Lung (tissue), 12 donors: ENCODE data around the gene ALG8. TPM values are rescaled to one million over a fixed set of nuclear protein-coding genes. Genes with fewer than 3 reads are reported as not detected.
A peak's percentile ranks its signal among the peaks of the same experiment; 100 is the strongest.

Experiments
- ATAC-seq: fragments of 200-7000 bp; cut with Tn5 transposase; one replicate; pipeline ENCODE4 v1.9.1; 2020; ENCODE audit warnings: moderate number of reproducible peaks; ENCODE audit not compliant: insufficient read depth, low FRiP score
- DNase-seq, 3 donors: peaks; one replicate each; pipeline ENCODE4 v3.0.0-alpha.2; 2013 to 2017
- H3K27ac ChIP-seq, 2 donors: one replicate each; pipeline ENCODE4 v1.5.1; 2013; ENCODE audit warnings: mild to moderate bottlenecking in 2 of 2, moderate library complexity in 2 of 2, control low read depth in 1 of 2, inconsistent platforms in 1 of 2, low read depth in 1 of 2, low read length in 1 of 2
- H3K27me3 ChIP-seq, 3 donors: one replicate each; pipeline ENCODE4 v1.5.1; 2013; ENCODE audit warnings: low read length in 2 of 3; ENCODE audit not compliant: control insufficient read depth in 3 of 3, insufficient read depth in 3 of 3
- H3K36me3 ChIP-seq, 4 donors: one replicate each; pipeline ENCODE4 v1.5.1; 2013; ENCODE audit warnings: low read length in 4 of 4, mild to moderate bottlenecking in 1 of 4, moderate library complexity in 1 of 4; ENCODE audit not compliant: control insufficient read depth in 4 of 4, insufficient read depth in 4 of 4
- H3K4me1 ChIP-seq, 5 donors: one replicate each; pipeline ENCODE4 v1.5.1; 2013; ENCODE audit warnings: low read length in 5 of 5, mild to moderate bottlenecking in 2 of 5, moderate library complexity in 1 of 5; ENCODE audit not compliant: control insufficient read depth in 5 of 5, insufficient read depth in 5 of 5
- H3K4me3 ChIP-seq: one replicate; pipeline ENCODE4 v1.5.1; 2013; ENCODE audit warnings: mild to moderate bottlenecking, control low read depth, moderate library complexity
- H3K9ac ChIP-seq, 2 donors: one replicate each; pipeline ENCODE4 v1.5.1; 2013; ENCODE audit warnings: low read length in 2 of 2, control low read depth in 1 of 2; ENCODE audit not compliant: insufficient read depth in 1 of 2
- H3K9me3 ChIP-seq, 4 donors: one replicate each; pipeline ENCODE4 v1.5.1; 2013; ENCODE audit warnings: low read length in 3 of 4, mild to moderate bottlenecking in 1 of 4, moderate library complexity in 1 of 4; ENCODE audit not compliant: control insufficient read depth in 4 of 4, insufficient read depth in 3 of 4
- WGBS, 2 donors: extraction: QIAGEN DNeasy Blood & Tissue Kit; methylation state at CpG; one replicate each; pipeline ENCODE4 v1.1.7; 2013; 5-methylcytosine and 5-hydroxymethylcytosine counted together
- polyA plus RNA-seq, 2 donors: library from polyadenylated mRNA; stranded (reverse); fragments of 200-250 nt; gene quantifications; one replicate each; pipeline ENCODE4 v1.2.1, GENCODE V29; 2013
- total RNA-seq, 2 donors: library from RNA; depleted of rRNA in 1 of 2; stranded (reverse); fragments of >200 nt in 1 of 2; gene quantifications; one replicate each; pipeline ENCODE4 v1.2.1, GENCODE V29; 2014 to 2021
- TF ChIP-seq, protein P1 (sequence below): IDR thresholded peaks from 2 replicates; pipeline ENCODE4 v1.5.1; 2012; ENCODE audit warnings: mild to moderate bottlenecking; ENCODE audit errors: control extremely low read depth, extremely low read depth
- donor health status: control.
- donor health status: control.
- donor health status: Bipolar disorder and iron deficiency.
- donor health status: healthy.
- donor health status: DM: yes; HTN: yes; CAD: no.

ALG8 gene
- total and polyA plus RNA-seq, 4 donors, result 25.1 to 62.8 (median 35.5) TPM

DNA sequence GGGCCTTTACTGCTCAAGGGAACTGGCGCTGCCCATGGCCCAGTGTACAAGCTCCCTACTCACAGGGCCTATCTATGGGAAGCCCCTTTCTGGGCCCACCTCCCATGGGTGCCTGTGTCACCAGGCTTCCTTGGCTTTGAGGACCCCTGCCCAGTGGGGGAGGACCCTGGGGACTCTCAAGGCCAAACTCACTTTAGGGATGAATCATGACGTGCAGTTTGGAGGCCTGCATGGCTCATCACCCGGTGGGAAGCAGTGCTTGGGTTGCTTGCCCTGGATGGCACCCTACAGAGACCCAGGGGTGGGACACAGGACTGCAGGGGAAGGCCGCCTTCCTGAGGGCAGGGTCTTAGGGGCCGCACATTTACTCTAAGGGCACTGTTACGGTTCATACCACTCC lies 32.5 kb upstream of the ALG8 start:
- ATAC-seq (no peak), DNase-seq (no peak)
- WGBS, 2 donors, result 96% methylated on average over 6 of the region's 6 CpGs
- H3K9ac ChIP-seq, result no peak overlapping the region
- no peak overlapping the region for H3K27ac ChIP-seq
- H3K9me3 ChIP-seq, result no peaks in the 10 kb centered on the region
- no peak overlapping the region for H3K4me3 ChIP-seq
- peaks cover 0 to 16% (median 7%) of the 10 kb centered on the region in 5 donors for H3K4me1 ChIP-seq
- TF ChIP-seq, protein P1, sequence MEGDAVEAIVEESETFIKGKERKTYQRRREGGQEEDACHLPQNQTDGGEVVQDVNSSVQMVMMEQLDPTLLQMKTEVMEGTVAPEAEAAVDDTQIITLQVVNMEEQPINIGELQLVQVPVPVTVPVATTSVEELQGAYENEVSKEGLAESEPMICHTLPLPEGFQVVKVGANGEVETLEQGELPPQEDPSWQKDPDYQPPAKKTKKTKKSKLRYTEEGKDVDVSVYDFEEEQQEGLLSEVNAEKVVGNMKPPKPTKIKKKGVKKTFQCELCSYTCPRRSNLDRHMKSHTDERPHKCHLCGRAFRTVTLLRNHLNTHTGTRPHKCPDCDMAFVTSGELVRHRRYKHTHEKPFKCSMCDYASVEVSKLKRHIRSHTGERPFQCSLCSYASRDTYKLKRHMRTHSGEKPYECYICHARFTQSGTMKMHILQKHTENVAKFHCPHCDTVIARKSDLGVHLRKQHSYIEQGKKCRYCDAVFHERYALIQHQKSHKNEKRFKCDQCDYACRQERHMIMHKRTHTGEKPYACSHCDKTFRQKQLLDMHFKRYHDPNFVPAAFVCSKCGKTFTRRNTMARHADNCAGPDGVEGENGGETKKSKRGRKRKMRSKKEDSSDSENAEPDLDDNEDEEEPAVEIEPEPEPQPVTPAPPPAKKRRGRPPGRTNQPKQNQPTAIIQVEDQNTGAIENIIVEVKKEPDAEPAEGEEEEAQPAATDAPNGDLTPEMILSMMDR, result no peak
- H3K36me3 ChIP-seq, result peaks cover 0 to 19% (median 3%) of the 10 kb centered on the region in 4 donors
- H3K27me3 ChIP-seq, result no peaks in the 10 kb centered on the region

DNA sequence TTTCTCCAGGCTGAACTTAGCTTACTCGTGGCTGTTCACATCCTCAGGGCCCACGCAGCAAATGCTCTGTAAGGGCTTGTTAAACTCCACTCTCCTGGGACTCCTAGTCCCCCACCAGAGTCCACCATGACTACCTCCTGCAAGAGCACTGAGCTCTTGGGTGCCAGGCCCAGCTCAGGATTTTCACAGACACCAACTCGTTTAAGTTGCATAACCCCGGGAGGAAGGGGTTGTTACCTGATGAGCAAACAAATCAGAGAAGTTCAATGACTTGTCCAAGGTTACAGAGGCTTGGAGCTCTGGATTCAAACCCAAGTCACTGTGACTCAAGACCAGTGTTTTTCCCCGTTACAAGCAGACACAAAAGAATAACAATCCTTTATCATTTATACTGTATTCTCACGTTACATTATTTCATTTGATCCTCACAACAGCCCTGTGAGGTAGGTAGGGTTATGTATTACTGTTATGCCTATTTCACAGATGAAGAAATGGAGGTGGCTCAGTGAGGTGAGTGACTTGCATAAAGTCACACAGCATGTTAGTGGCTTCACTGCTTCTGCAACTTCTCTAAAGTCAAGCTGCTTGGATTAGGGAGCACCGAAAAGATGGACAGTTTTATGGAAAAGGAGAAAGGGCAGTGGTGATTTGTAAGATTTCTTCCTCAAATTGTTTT lies 31.6 kb upstream of the ALG8 start:
- no peaks in the 10 kb centered on the region for H3K9me3 ChIP-seq
- DNase-seq (no peak), ATAC-seq (no peak)
- peaks cover 0 to 16% (median 7%) of the 10 kb centered on the region in 5 donors for H3K4me1 ChIP-seq
- TF ChIP-seq, protein P1, result no peak
- H3K36me3 ChIP-seq, result peaks cover 0 to 18% (median 3%) of the 10 kb centered on the region in 4 donors
- peak overlapping the region in 1 of 2 donors; percentile 0 for H3K27ac ChIP-seq
- H3K27me3 ChIP-seq, result no peaks in the 10 kb centered on the region
- no peak overlapping the region for H3K9ac ChIP-seq
- WGBS, 2 donors, result 78 to 81% methylated on average over 7 of the region's 7 CpGs
- no peak overlapping the region for H3K4me3 ChIP-seq

DNA sequence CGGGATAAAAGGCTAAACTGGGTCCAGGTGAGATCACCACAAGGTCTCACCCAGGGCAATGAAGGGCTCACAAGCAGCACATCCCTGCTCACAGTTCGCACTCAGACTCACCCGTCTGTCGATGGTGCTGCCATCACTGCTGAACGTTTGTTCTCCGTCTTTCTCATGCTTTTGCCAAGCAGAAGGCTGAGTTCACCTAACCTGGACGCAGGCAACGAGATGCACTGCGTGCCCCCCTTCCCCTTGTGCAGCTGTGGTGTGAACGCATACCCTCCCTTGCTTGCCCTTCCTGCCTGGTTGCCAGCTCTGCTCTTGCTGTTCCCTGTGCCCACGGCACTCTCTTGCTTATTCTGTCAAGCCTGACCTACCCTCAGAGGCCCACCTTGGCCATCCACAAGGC lies 31.0 kb upstream of the ALG8 start:
- no peak overlapping the region for H3K9ac ChIP-seq
- DNase-seq (no peak), ATAC-seq (no peak)
- TF ChIP-seq, protein P1, result no peak
- peaks cover 0 to 18% (median 3%) of the 10 kb centered on the region in 4 donors for H3K36me3 ChIP-seq
- no peaks in the 10 kb centered on the region for H3K9me3 ChIP-seq
- H3K4me1 ChIP-seq, result peaks cover 0 to 16% (median 7%) of the 10 kb centered on the region in 5 donors
- no peaks in the 10 kb centered on the region for H3K27me3 ChIP-seq
- WGBS, 2 donors, result 92 to 95% methylated on average over 11 of the region's 11 CpGs
- no peak overlapping the region for H3K4me3 ChIP-seq
- peak overlapping the region in 1 of 2 donors; percentile 49 for H3K27ac ChIP-seq
